HL-60 (cell line): ENCODE measurements around the gene IMPA2.

Experiments
- DNase-seq, 2 experiments: peaks; one replicate each; pipeline ENCODE4 v3.0.0-alpha.2; 2010 to 2020; ENCODE audit warnings: low read depth in 1 of 2, low spot score in 1 of 2
- H3K27ac ChIP-seq: fragments of 250-450 bp; sonication (Bioruptor Pico); replicated peaks from 2 replicates; pipeline ENCODE4 v1.5.1; 2020; ENCODE audit warnings: mild to moderate bottlenecking, moderate library complexity
- H3K27me3 ChIP-seq: fragments of 250-450 bp; sonication (Bioruptor Pico); 2 replicates; pipeline ENCODE4 v1.5.1; 2021; ENCODE audit warnings: mild to moderate bottlenecking, moderate library complexity; ENCODE audit not compliant: insufficient read depth, poor library complexity, severe bottlenecking
- H3K4me3 ChIP-seq: replicated peaks from 2 replicates; pipeline ENCODE4 v1.5.1; 2011; ENCODE audit warnings: mild to moderate bottlenecking, control low read depth, low read length; ENCODE audit not compliant: insufficient read depth
- GABPA ChIP-seq: IDR thresholded peaks from 2 replicates; pipeline ENCODE4 v1.6.1; 2012; ENCODE audit warnings: low read depth
- POLR2AphosphoS5 ChIP-seq: IDR thresholded peaks from 2 replicates; pipeline ENCODE4 v1.6.1; 2012; ENCODE audit warnings: low read depth
- REST ChIP-seq: IDR thresholded peaks from 2 replicates; pipeline ENCODE4 v1.6.1; 2012; ENCODE audit warnings: low read depth; ENCODE audit not compliant: insufficient replicate concordance
- SPI1 ChIP-seq: IDR thresholded peaks from 2 replicates; pipeline ENCODE4 v1.6.1; 2012; ENCODE audit warnings: low read depth, mild to moderate bottlenecking, borderline replicate concordance
- TF ChIP-seq, protein P1 (sequence below): IDR thresholded peaks from one replicate; pipeline ENCODE4 v1.5.1; 2011; ENCODE audit warnings: low read length, control low read depth, inconsistent platforms; ENCODE audit not compliant: insufficient read depth

IMPA2 gene

GRCh38 chr18:12005538-12006487 is 24.5 kb downstream of the IMPA2 start:
- TF ChIP-seq SPI1 = no peak; the same call in 1 of the 2 replicates
- H3K27ac ChIP-seq = no peak overlapping the region
- no peak overlapping the region for H3K4me3 ChIP-seq
- DNase-seq = no peak
- H3K27me3 ChIP-seq = no peaks in the 10 kb centered on the region

DNA sequence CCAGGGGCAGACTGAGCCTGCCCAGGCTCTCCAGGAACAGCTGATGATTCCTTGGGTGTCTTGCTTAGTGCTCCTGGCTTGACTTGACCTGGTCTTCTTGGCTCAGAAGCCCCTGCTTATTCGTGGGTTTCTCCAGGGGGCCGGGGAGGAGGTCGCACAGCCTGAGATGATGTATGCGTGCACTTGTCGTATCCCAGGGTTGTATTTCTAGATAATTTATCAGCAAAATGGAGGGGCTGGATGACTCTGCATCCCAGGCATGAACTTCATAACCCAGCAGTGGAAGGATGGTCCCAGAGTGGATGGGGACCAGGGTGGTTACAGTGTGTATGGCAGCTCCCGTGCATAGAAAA is 25.2 kb downstream of the IMPA2 start:
- TF ChIP-seq REST (no peak), SPI1 (no peak), POLR2AphosphoS5 (no peak), GABPA (no peak)
- TF ChIP-seq, protein P1, sequence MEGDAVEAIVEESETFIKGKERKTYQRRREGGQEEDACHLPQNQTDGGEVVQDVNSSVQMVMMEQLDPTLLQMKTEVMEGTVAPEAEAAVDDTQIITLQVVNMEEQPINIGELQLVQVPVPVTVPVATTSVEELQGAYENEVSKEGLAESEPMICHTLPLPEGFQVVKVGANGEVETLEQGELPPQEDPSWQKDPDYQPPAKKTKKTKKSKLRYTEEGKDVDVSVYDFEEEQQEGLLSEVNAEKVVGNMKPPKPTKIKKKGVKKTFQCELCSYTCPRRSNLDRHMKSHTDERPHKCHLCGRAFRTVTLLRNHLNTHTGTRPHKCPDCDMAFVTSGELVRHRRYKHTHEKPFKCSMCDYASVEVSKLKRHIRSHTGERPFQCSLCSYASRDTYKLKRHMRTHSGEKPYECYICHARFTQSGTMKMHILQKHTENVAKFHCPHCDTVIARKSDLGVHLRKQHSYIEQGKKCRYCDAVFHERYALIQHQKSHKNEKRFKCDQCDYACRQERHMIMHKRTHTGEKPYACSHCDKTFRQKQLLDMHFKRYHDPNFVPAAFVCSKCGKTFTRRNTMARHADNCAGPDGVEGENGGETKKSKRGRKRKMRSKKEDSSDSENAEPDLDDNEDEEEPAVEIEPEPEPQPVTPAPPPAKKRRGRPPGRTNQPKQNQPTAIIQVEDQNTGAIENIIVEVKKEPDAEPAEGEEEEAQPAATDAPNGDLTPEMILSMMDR = no peak
- no peaks in the 10 kb centered on the region for H3K27me3 ChIP-seq
- DNase-seq = no peak
- no peak overlapping the region for H3K27ac ChIP-seq
- no peak overlapping the region for H3K4me3 ChIP-seq

DNA sequence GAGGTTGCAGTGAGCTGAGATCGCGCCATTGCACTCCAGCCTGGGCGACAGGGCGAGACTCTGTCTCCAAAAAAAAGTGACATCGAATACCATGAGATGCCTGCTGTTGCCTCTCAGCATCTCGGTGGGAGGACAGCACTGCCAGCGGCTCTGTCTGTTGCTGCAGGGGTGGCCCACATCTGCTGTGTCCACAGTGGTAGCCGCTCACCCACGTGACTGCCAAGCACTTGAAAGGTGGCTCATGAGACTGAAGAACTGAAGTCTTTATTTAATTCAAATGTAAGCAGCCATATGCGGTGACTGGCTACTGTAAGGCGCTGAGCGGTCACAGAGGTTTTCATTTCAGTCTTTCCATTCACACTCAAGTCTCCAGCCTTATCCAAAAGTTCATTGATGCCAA is 25.8 kb downstream of the IMPA2 start:
- TF ChIP-seq REST = no peak
- no peak for TF ChIP-seq GABPA
- no peak for TF ChIP-seq POLR2AphosphoS5
- TF ChIP-seq, protein P1 = no peak
- no peak for TF ChIP-seq SPI1
- no peak for DNase-seq
- no peak overlapping the region for H3K4me3 ChIP-seq
- no peak overlapping the region for H3K27ac ChIP-seq
- H3K27me3 ChIP-seq = no peaks in the 10 kb centered on the region

- no peak overlapping the region for H3K27ac ChIP-seq
- no peak overlapping the region for H3K4me3 ChIP-seq
- no peak for DNase-seq
- TF ChIP-seq GABPA = no peak
- TF ChIP-seq, protein P1 = no peak
- no peaks in the 10 kb centered on the region for H3K27me3 ChIP-seq
Observed at GRCh38 chr18:12008181-12008767, 27.0 kb downstream of the IMPA2 start.
